H1 (cell line): ENCODE results near the gene TGFB1. TPM values are rescaled to one million over a fixed set of nuclear protein-coding genes. Genes with fewer than 3 reads are reported as not detected.

Experiments used
- CTCF ChIA-PET: fragments of 300-600 bp; sonication (Branson Sonifier 250); formaldehyde crosslinking; loops from one replicate; lab custom pipeline; 2021; ENCODE audit not compliant: partially characterized antibody; lab: Charles Lee
- POLR2A ChIA-PET: fragments of 300-600 bp; sonication (Branson Sonifier 250); formaldehyde crosslinking; loops from one replicate; lab custom pipeline; 2021; ENCODE audit warnings: inconsistent platforms; ENCODE audit not compliant: partially characterized antibody; lab: Charles Lee
- DNase-seq, 2 experiments: peaks; one replicate each; pipeline versions ENCODE4 v3.0.0 to v3.0.0-alpha.2; 2010 to 2022; ENCODE audit warnings: low spot score in 2 of 2, low read depth in 1 of 2, mixed read lengths in 1 of 2
- FAIRE-seq: peaks from 2 replicates; lab custom pipeline; 2011; peaks lifted over from hg19 to GRCh38; lab: Jason Lieb, UNC
- H2AFZ ChIP-seq: 2 replicates; pipeline ENCODE4 v1.8.1; 2012; ENCODE audit warnings: low read length, inconsistent platforms
- H2AK5ac ChIP-seq: 2 replicates; pipeline ENCODE4 v1.6.1; 2013; ENCODE audit warnings: low read depth, low read length
- H2BK120ac ChIP-seq: replicated peaks from 2 replicates; pipeline ENCODE3; 2013; ENCODE audit warnings: low read depth, low read length, inconsistent platforms
- H2BK12ac ChIP-seq: 2 replicates; pipeline ENCODE4 v1.6.1; 2013; ENCODE audit warnings: low read depth, low read length
- H2BK15ac ChIP-seq: 2 replicates; pipeline ENCODE4 v1.6.1; 2013; ENCODE audit warnings: low read length
- H2BK20ac ChIP-seq: 2 replicates; pipeline ENCODE4 v1.6.1; 2013; ENCODE audit warnings: low read length
- H2BK5ac ChIP-seq: 2 replicates; pipeline ENCODE4 v1.6.1; 2013; ENCODE audit warnings: low read depth, low read length
- H3K14ac ChIP-seq: 2 replicates; pipeline ENCODE4 v1.6.1; 2013; ENCODE audit warnings: inconsistent platforms; ENCODE audit not compliant: insufficient read length
- H3K18ac ChIP-seq: 2 replicates; pipeline ENCODE4 v1.6.1; 2013; ENCODE audit warnings: low read length; ENCODE audit errors: extremely low read depth
- H3K23ac ChIP-seq: 2 replicates; pipeline ENCODE4 v1.6.1; 2013; ENCODE audit warnings: inconsistent platforms; ENCODE audit not compliant: insufficient read length
- H3K23me2 ChIP-seq: 2 replicates; pipeline ENCODE4 v1.6.1; 2013; ENCODE audit warnings: low read depth, low read length
- H3K27ac ChIP-seq: 2 replicates; pipeline ENCODE4 v1.6.1; 2011; ENCODE audit warnings: low read depth, low read length, inconsistent platforms
- H3K27me3 ChIP-seq, 4 experiments: replicated peaks in 1 of 4; 1 replicate in 1 of 4; 2 replicates in 3 of 4; pipeline versions ENCODE4 v1.6.1 to v1.8.1; 2011 to 2013; ENCODE audit warnings: low read length in 3 of 4, mild to moderate bottlenecking in 3 of 4, inconsistent platforms in 2 of 4, mixed read lengths in 2 of 4, moderate library complexity in 1 of 4; ENCODE audit not compliant: control insufficient read depth in 3 of 4, insufficient read depth in 3 of 4; ENCODE audit errors: extremely low read depth in 1 of 4
- H3K36me3 ChIP-seq, 4 experiments: 2 replicates each; pipeline versions ENCODE4 v1.6.1 to v1.8.1; 2011 to 2013; ENCODE audit warnings: mild to moderate bottlenecking in 4 of 4, low read length in 3 of 4, moderate library complexity in 2 of 4, control low read depth in 1 of 4, inconsistent platforms in 1 of 4; ENCODE audit not compliant: insufficient read depth in 4 of 4, control insufficient read depth in 2 of 4
- H3K4ac ChIP-seq: replicated peaks from 2 replicates; pipeline ENCODE3; 2013; ENCODE audit warnings: low read length, low read depth, mixed read lengths, inconsistent platforms; ENCODE audit not compliant: insufficient read length
- H3K4me1 ChIP-seq, 4 experiments: replicated peaks in 1 of 4; 1 replicate in 1 of 4; 2 replicates in 3 of 4; pipeline versions ENCODE4 v1.6.1 to v1.8.1; 2011 to 2013; ENCODE audit warnings: low read length in 3 of 4, inconsistent platforms in 2 of 4, mixed read lengths in 1 of 4; ENCODE audit not compliant: insufficient read depth in 4 of 4, control insufficient read depth in 3 of 4
- H3K4me2 ChIP-seq, 2 experiments: 2 replicates each; pipeline versions ENCODE4 v1.6.1 to v1.8.1; 2011 to 2013; ENCODE audit warnings: low read depth in 2 of 2, low read length in 2 of 2, control low read depth in 1 of 2, inconsistent platforms in 1 of 2, mild to moderate bottlenecking in 1 of 2; ENCODE audit not compliant: insufficient read depth in 1 of 2
- H3K4me3 ChIP-seq, 4 experiments: fragments of 200-600, 300-600 bp in 1 of 4; sonication (generic), shearing (Covaris generic), sonication (Bioruptor Twin) in 1 of 4; 2 replicates each; pipeline versions ENCODE4 v1.5.1 to v1.8.1; 2011 to 2016; ENCODE audit warnings: low read length in 4 of 4, low read depth in 3 of 4, control low read depth in 2 of 4, inconsistent platforms in 2 of 4, mild to moderate bottlenecking in 2 of 4, mixed read lengths in 1 of 4, moderate library complexity in 1 of 4; ENCODE audit not compliant: insufficient read depth in 2 of 4; ENCODE audit errors: extremely low read depth in 1 of 4
- H3K56ac ChIP-seq: replicated peaks from 2 replicates; pipeline ENCODE3; 2013; ENCODE audit warnings: low read depth, mild to moderate bottlenecking, mixed read lengths, low read length, inconsistent platforms; ENCODE audit not compliant: insufficient read length
- H3K79me1 ChIP-seq: 2 replicates; pipeline ENCODE4 v1.6.1; 2013; ENCODE audit warnings: low read depth, low read length, control low read depth
- H3K79me2 ChIP-seq, 2 experiments: 2 replicates each; pipeline versions ENCODE4 v1.6.1 to v1.8.1; 2012 to 2013; ENCODE audit warnings: low read length in 2 of 2, mild to moderate bottlenecking in 2 of 2, inconsistent platforms in 1 of 2; ENCODE audit not compliant: insufficient read depth in 2 of 2, control insufficient read depth in 1 of 2
- H3K9ac ChIP-seq, 4 experiments: replicated peaks in 1 of 4; 1 replicate in 1 of 4; 2 replicates in 3 of 4; pipeline versions ENCODE4 v1.6.1 to v1.8.1; 2011 to 2013; ENCODE audit warnings: low read depth in 3 of 4, low read length in 3 of 4, control low read depth in 2 of 4, mild to moderate bottlenecking in 2 of 4, moderate library complexity in 2 of 4, inconsistent platforms in 1 of 4; ENCODE audit errors: extremely low read depth in 1 of 4
- H3K9me3 ChIP-seq, 2 experiments: 2 replicates each; pipeline versions ENCODE4 v1.6.1 to v1.8.1; 2012 to 2013; ENCODE audit warnings: mild to moderate bottlenecking in 2 of 2, moderate library complexity in 2 of 2, control low read depth in 1 of 2, inconsistent platforms in 1 of 2, low read depth in 1 of 2, low read length in 1 of 2, mixed read lengths in 1 of 2; ENCODE audit not compliant: insufficient read depth in 2 of 2
- H4K20me1 ChIP-seq, 2 experiments: replicated peaks in 1 of 2; 2 replicates each; pipeline versions ENCODE3 to v1.8.1; 2011 to 2013; ENCODE audit warnings: inconsistent platforms in 2 of 2, low read length in 2 of 2, mild to moderate bottlenecking in 1 of 2; ENCODE audit not compliant: insufficient read depth in 2 of 2, control insufficient read depth in 1 of 2
- H4K5ac ChIP-seq: 2 replicates; pipeline ENCODE4 v1.6.1; 2013; ENCODE audit warnings: low read length, low read depth, mixed read lengths, inconsistent platforms; ENCODE audit not compliant: insufficient read length
- H4K8ac ChIP-seq: 2 replicates; pipeline ENCODE4 v1.8.0; 2013; ENCODE audit warnings: mild to moderate bottlenecking, moderate library complexity, low read length, inconsistent platforms; ENCODE audit not compliant: insufficient read depth; ENCODE audit errors: extremely low read depth
- H4K91ac ChIP-seq: replicated peaks from 2 replicates; pipeline ENCODE3; 2013; ENCODE audit warnings: low read length, mixed read lengths, inconsistent platforms; ENCODE audit not compliant: insufficient read length
- BCL11A ChIP-seq, 2 experiments: IDR thresholded peaks; one replicate each; pipeline ENCODE4 v1.6.1; 2011; ENCODE audit warnings: low read depth in 2 of 2, low read length in 2 of 2, mild to moderate bottlenecking in 2 of 2
- CREB1 ChIP-seq: IDR thresholded peaks from 2 replicates; pipeline ENCODE4 v1.6.1; 2012; ENCODE audit warnings: inconsistent platforms
- EP300 ChIP-seq, 2 experiments: IDR thresholded peaks; 1 replicate in 1 of 2; 2 replicates in 1 of 2; pipeline ENCODE4 v1.6.1; 2011 to 2012; ENCODE audit warnings: low read depth in 2 of 2, low read length in 2 of 2, mild to moderate bottlenecking in 2 of 2, borderline replicate concordance in 1 of 2, inconsistent platforms in 1 of 2, moderate library complexity in 1 of 2
- NANOG ChIP-seq: IDR thresholded peaks from 2 replicates; pipeline ENCODE4 v1.6.1; 2011; ENCODE audit warnings: low read length, low read depth, mild to moderate bottlenecking, inconsistent platforms; ENCODE audit not compliant: insufficient read depth, poor library complexity, severe bottlenecking
- PHF8 ChIP-seq: fragments of 200-600 bp; sonication (generic); conservative IDR thresholded peaks from 2 replicates; pipeline ENCODE4 v1.7.1; 2012; ENCODE audit warnings: low read depth, mild to moderate bottlenecking, inconsistent platforms, low read length, moderate library complexity
- POLR2A ChIP-seq, 2 experiments: IDR thresholded peaks; 1 replicate in 1 of 2; 2 replicates in 1 of 2; pipeline ENCODE4 v1.6.1; 2011; ENCODE audit warnings: low read depth in 2 of 2, low read length in 2 of 2, mild to moderate bottlenecking in 2 of 2; ENCODE audit errors: control extremely low read depth in 1 of 2
- RAD21 ChIP-seq, 2 experiments: IDR thresholded peaks in 1 of 2; conservative IDR thresholded peaks in 1 of 2; 2 replicates each; pipeline ENCODE4 v1.6.1; 2011; ENCODE audit warnings: low read depth in 2 of 2, low read length in 2 of 2, improper control_type of control experiment in 1 of 2, inconsistent platforms in 1 of 2, mild to moderate bottlenecking in 1 of 2, moderate library complexity in 1 of 2
- SIX5 ChIP-seq: IDR thresholded peaks from 2 replicates; pipeline ENCODE4 v1.6.1; 2011; ENCODE audit warnings: mild to moderate bottlenecking, low read depth, low read length
- SP1 ChIP-seq: IDR thresholded peaks from 2 replicates; pipeline ENCODE4 v1.6.1; 2011; ENCODE audit warnings: low read depth, low read length
- TAF1 ChIP-seq: IDR thresholded peaks from 2 replicates; pipeline ENCODE4 v1.6.1; 2011; ENCODE audit warnings: mild to moderate bottlenecking, low read depth, low read length
- TBP ChIP-seq: IDR thresholded peaks from 2 replicates; pipeline ENCODE4 v1.6.1; 2011; ENCODE audit warnings: low read depth, low read length, improper control_type of control experiment
- USF2 ChIP-seq: IDR thresholded peaks from 2 replicates; pipeline ENCODE4 v1.6.1; 2011; ENCODE audit warnings: low read length, improper control_type of control experiment
- ZNF274 ChIP-seq: IDR thresholded peaks from 2 replicates; pipeline ENCODE4 v1.7.0; 2012; ENCODE audit warnings: low read length, borderline replicate concordance; ENCODE audit errors: extremely low read depth
- WGBS, 2 experiments: shearing (Covaris generic) in 1 of 2; methylation state at CpG; one replicate each; pipeline versions ENCODE4 v1.1.6 to v1.1.7; 2013 to 2015; ENCODE audit warnings: low lambda C conversion rate in 2 of 2, mixed read lengths in 2 of 2, inconsistent platforms in 1 of 2, low coverage in 1 of 2, missing lambda C conversion rate in 1 of 2; ENCODE audit not compliant: insufficient replicate concordance in 2 of 2, insufficient coverage in 1 of 2, insufficient read length in 1 of 2; ENCODE audit errors: extremely low coverage in 1 of 2, missing lambda C conversion rate in 1 of 2; 5-methylcytosine and 5-hydroxymethylcytosine counted together
- polyA plus RNA-seq, 7 experiments: library from polyadenylated mRNA; depleted of rRNA in 3 of 7; stranded (reverse) in 5 of 7; unstranded in 2 of 7; fragments of >200 nt in 5 of 7; fragments of 200-250 nt in 2 of 7; gene quantifications; 1 replicate in 5 of 7; 2 replicates in 1 of 7; 4 replicates in 1 of 7; pipeline versions ENCODE4 v1.2.1 to v1.2.3, GENCODE V29; 2011 to 2013; ENCODE audit warnings: missing spikeins in 2 of 7, mixed read lengths in 2 of 7
- total RNA-seq: library from RNA; stranded (reverse); fragmentation: NEBNext Ultra II Directional; extraction: Animal tissue kit (Norgen Biotek cat#: 25700); gene quantifications from 2 replicates; pipeline ENCODE4 v1.2.1, GENCODE V29; 2021

TGFB1 gene
- total and polyA plus RNA-seq, 2 of the 8 experiments (the other 6 are each of a cell fraction or from before 2014, with no cell fraction given) = 1.7 to 10.6 TPM

- no peak overlapping the region for H3K4me2 ChIP-seq
- H2BK20ac ChIP-seq = no peak overlapping the region
- H4K8ac ChIP-seq = no peak overlapping the region; the same call in 1 of the 2 replicates
- FAIRE-seq (no peak), DNase-seq (no peak)
- no peaks in the 10 kb centered on the region for H3K27me3 ChIP-seq
- no peak overlapping the region for H3K23ac ChIP-seq
- H2BK5ac ChIP-seq = no peak overlapping the region
- no peak overlapping the region for H2BK15ac ChIP-seq
- no peak overlapping the region for H3K18ac ChIP-seq
- H4K91ac ChIP-seq = no peak overlapping the region
- H2BK120ac ChIP-seq = no peak overlapping the region
- no peak overlapping the region for H3K27ac ChIP-seq
- no peak overlapping the region for H4K5ac ChIP-seq
- ChIA-PET CTCF (interaction anchor here (0.9 to 7.8 kb wide), 2 partner anchors 12 to 88 kb away, joined by 3 to 63 read pairs; no protein-coding TSS in a partner anchor), POLR2A (interaction anchor here (0.6 to 38.6 kb wide), 3 partner anchors 9 to 114 kb away, joined by 3 to 579 read pairs (median 579); partner anchors contain the start of genes CCDC97 and HNRNPUL1)
- no peak overlapping the region for H3K4me3 ChIP-seq
- no peaks in the 10 kb centered on the region for H3K9me3 ChIP-seq
- no peak overlapping the region for H3K14ac ChIP-seq
- no peak overlapping the region for H3K4ac ChIP-seq
- peaks cover 0 to 1% (median 0%) of the 10 kb centered on the region in 4 experiments; a peak in 1 of 7 replicates for H3K4me1 ChIP-seq
- peaks cover 71 to 99% (median 92%) of the 10 kb centered on the region in 4 experiments for H3K36me3 ChIP-seq
- no peak overlapping the region for H2AFZ ChIP-seq
- peaks cover 9 to 21% of the 10 kb centered on the region in 2 experiments for H4K20me1 ChIP-seq
- no peak overlapping the region for H2AK5ac ChIP-seq
- H3K79me2 ChIP-seq = 0 out of 4 replicates have a peak, but pooled peaks cover 0 to 7% of the 10 kb centered on the region in 2 experiments
- no peak overlapping the region for H3K9ac ChIP-seq
- H2BK12ac ChIP-seq = no peak overlapping the region
- peaks cover 5% of the 10 kb centered on the region; the same call in 1 of the 2 replicates for H3K79me1 ChIP-seq
- H3K56ac ChIP-seq = no peak overlapping the region
- 96% methylated on average over 10 of the region's 10 CpGs; no CpG with 5 or more reads in 1 of the 2 experiments for WGBS, 2 experiments
- no peaks in the 10 kb centered on the region for H3K23me2 ChIP-seq
- no peak for TF ChIP-seq POLR2A (IDR thresholded peaks at IDR 0.05; ENCODE audit: control extremely low read depth in 1 of 2, low read depth in 2 of 2, low read length in 2 of 2)
- no peak for TF ChIP-seq PHF8
- TF ChIP-seq TAF1 = no peak
- no peak for TF ChIP-seq SIX5
- no peak for TF ChIP-seq TBP
- TF ChIP-seq BCL11A (IDR thresholded peaks at IDR 0.05; ENCODE audit: low read depth in 2 of 2, low read length in 2 of 2) = no peak
- TF ChIP-seq USF2 = no peak
- no peak for TF ChIP-seq ZNF274
- no peak for TF ChIP-seq RAD21 (IDR thresholded peaks at IDR 0.05 in 1 of 2, conservative IDR thresholded peaks at IDR 0.05 in 1 of 2; ENCODE audit: low read depth in 2 of 2, low read length in 2 of 2)
- TF ChIP-seq NANOG = no peak
- no peak for TF ChIP-seq SP1
- no peak for TF ChIP-seq CREB1
- TF ChIP-seq EP300 (IDR thresholded peaks at IDR 0.05; ENCODE audit: borderline replicate concordance in 1 of 2, low read depth in 2 of 2, low read length in 2 of 2) = no peak
These were observed 59.3 kb downstream of the TGFB1 start for GRCh38 chr19:41294393-41294792.
